Neural cell (in vitro differentiated cells): ENCODE data around the gene CHRNA4. TPM values are rescaled to one million over a fixed set of nuclear protein-coding genes. Genes with fewer than 3 reads are reported as not detected.

Source experiments
- H2AFZ ChIP-seq: fragments of 200-600, 300-800 bp; sonication (generic), shearing (Covaris generic); 2 replicates; pipeline ENCODE4 v1.6.0; 2014; ENCODE audit warnings: low read depth, mild to moderate bottlenecking, antibody characterized with exemption, low read length, moderate library complexity
- H3F3A ChIP-seq: fragments of 200-600 bp; shearing (Covaris generic); 2 replicates; pipeline ENCODE4 v1.6.1; 2016; ENCODE audit warnings: mild to moderate bottlenecking, moderate library complexity, mixed read lengths, antibody characterized with exemption, low read length; ENCODE audit not compliant: insufficient read depth, poor library complexity, severe bottlenecking
- H3K27ac ChIP-seq: fragments of 200-600, 300-800 bp; sonication (generic), shearing (Covaris generic); 2 replicates; pipeline ENCODE4 v1.5.1; 2014; ENCODE audit warnings: mild to moderate bottlenecking, low read length, moderate library complexity
- H3K27me3 ChIP-seq: fragments of 300-800, 200-600 bp; sonication (generic), shearing (Covaris generic); 2 replicates; pipeline ENCODE4 v1.6.0; 2014; ENCODE audit warnings: mild to moderate bottlenecking, low read depth, low read length, moderate library complexity; ENCODE audit not compliant: insufficient read depth
- H3K36me3 ChIP-seq: fragments of 300-800, 200-600 bp; sonication (generic), shearing (Covaris generic); 2 replicates; pipeline ENCODE4 v1.5.1; 2014; ENCODE audit warnings: mild to moderate bottlenecking, antibody characterized with exemption, low read length, moderate library complexity; ENCODE audit not compliant: insufficient read depth
- H3K4me2 ChIP-seq: fragments of 300-800, 200-600 bp; sonication (generic), shearing (Covaris generic); 2 replicates; pipeline ENCODE4 v1.6.0; 2014; ENCODE audit warnings: mild to moderate bottlenecking, low read length
- H3K4me3 ChIP-seq: fragments of 300-800, 200-600 bp; sonication (generic), shearing (Covaris generic); 2 replicates; pipeline ENCODE4 v1.5.1; 2014; ENCODE audit warnings: mild to moderate bottlenecking, low read length, moderate library complexity
- H3K79me2 ChIP-seq: fragments of 200-600 bp; shearing (Covaris generic); replicated peaks from 2 replicates; pipeline ENCODE4 v1.6.0; 2014; ENCODE audit warnings: mild to moderate bottlenecking, low read length, moderate library complexity; ENCODE audit not compliant: insufficient read depth
- H3K9ac ChIP-seq: fragments of 300-800, 200-600 bp; sonication (generic), shearing (Covaris generic); 2 replicates; pipeline ENCODE4 v1.6.1; 2016; ENCODE audit warnings: mild to moderate bottlenecking, low read length, mixed read lengths
- H3K9me2 ChIP-seq: fragments of 200-600 bp; shearing (Covaris generic); 2 replicates; pipeline ENCODE4 v1.6.1; 2016; ENCODE audit warnings: mild to moderate bottlenecking, low read length, mixed read lengths; ENCODE audit not compliant: insufficient read depth
- H3K9me3 ChIP-seq: fragments of 200-600, 300-800 bp; sonication (generic), shearing (Covaris generic); 2 replicates; pipeline ENCODE4 v1.6.1; 2016; ENCODE audit warnings: mild to moderate bottlenecking, mixed run types, low read length, moderate library complexity, mixed read lengths
- H4K20me1 ChIP-seq: fragments of 200-600 bp; shearing (Covaris generic); 2 replicates; pipeline ENCODE4 v1.6.1; 2016; ENCODE audit warnings: mild to moderate bottlenecking, mixed run types; ENCODE audit not compliant: insufficient read depth
- EP300 ChIP-seq: fragments of 450-650 bp; conservative IDR thresholded peaks from 2 replicates; pipeline ENCODE4 v1.6.1; 2014; ENCODE audit warnings: antibody characterized with exemption, mild to moderate bottlenecking, moderate library complexity; ENCODE audit not compliant: poor library complexity, severe bottlenecking
- EZH2 ChIP-seq: fragments of 200-600, 300-800 bp; shearing (Covaris generic), sonication (generic); IDR thresholded peaks from 2 replicates; pipeline ENCODE4 v1.6.1; 2014; ENCODE audit warnings: antibody characterized with exemption, low read length, borderline replicate concordance, mild to moderate bottlenecking; ENCODE audit not compliant: insufficient read depth, poor library complexity, severe bottlenecking
- MXI1 ChIP-seq: fragments of 450-650 bp; conservative IDR thresholded peaks from 2 replicates; pipeline ENCODE4 v1.6.1; 2014; ENCODE audit warnings: antibody characterized with exemption, mild to moderate bottlenecking; ENCODE audit not compliant: poor library complexity, severe bottlenecking
- POLR2AphosphoS5 ChIP-seq: IDR thresholded peaks from 2 replicates; pipeline ENCODE4 v1.6.1; 2012
- RAD21 ChIP-seq: fragments of 450-650 bp; conservative IDR thresholded peaks from 2 replicates; pipeline ENCODE4 v1.6.1; 2014; ENCODE audit warnings: antibody characterized with exemption, mild to moderate bottlenecking, moderate library complexity
- REST ChIP-seq: IDR thresholded peaks from 2 replicates; pipeline ENCODE4 v1.6.1; 2012; ENCODE audit warnings: borderline replicate concordance
- SMC3 ChIP-seq: fragments of 450-650 bp; conservative IDR thresholded peaks from 2 replicates; pipeline ENCODE4 v1.6.1; 2014; ENCODE audit warnings: antibody characterized with exemption, mild to moderate bottlenecking, moderate library complexity; ENCODE audit not compliant: poor library complexity
- TAF1 ChIP-seq: IDR thresholded peaks from 2 replicates; pipeline ENCODE4 v1.6.1; 2012; ENCODE audit warnings: low read depth
- polyA plus RNA-seq: library from polyadenylated mRNA; depleted of rRNA; stranded (reverse); fragments of >200 nt; gene quantifications from 2 replicates; pipeline ENCODE4 v1.2.3, GENCODE V29; 2014
- TF ChIP-seq, protein P1 (sequence below): fragments of 450-650 bp; IDR thresholded peaks from 2 replicates; pipeline ENCODE4 v1.5.1; 2014; ENCODE audit warnings: antibody characterized with exemption, mild to moderate bottlenecking, moderate library complexity; ENCODE audit not compliant: poor library complexity, severe bottlenecking

Gene CHRNA4
- polyA plus RNA-seq, 1 donor from 2014 or later = 6.8 TPM

- H3K79me2 ChIP-seq = no peaks in the 10 kb centered on the region
- no peak overlapping the region for H3K4me2 ChIP-seq
- no peak overlapping the region for H3K4me3 ChIP-seq
- H3K9me3 ChIP-seq = no peaks in the 10 kb centered on the region
- no peak overlapping the region for H3K27ac ChIP-seq
- no peaks in the 10 kb centered on the region for H4K20me1 ChIP-seq
- no peaks in the 10 kb centered on the region for H3K36me3 ChIP-seq
- TF ChIP-seq POLR2AphosphoS5 (no peak), REST (no peak), RAD21 (no peak)
- no peak overlapping the region for H2AFZ ChIP-seq
- H3F3A ChIP-seq = no peaks in the 10 kb centered on the region
- H3K9me2 ChIP-seq = no peaks in the 10 kb centered on the region
- no peaks in the 10 kb centered on the region for H3K27me3 ChIP-seq
- no peak overlapping the region for H3K9ac ChIP-seq
Observed at GRCh38 chr20:63321148-63321831, 39.9 kb downstream of the CHRNA4 start.

GRCh38 chr20:63320616-63321147, 40.5 kb downstream of the CHRNA4 start:
- no peak overlapping the region for H3K4me2 ChIP-seq
- no peaks in the 10 kb centered on the region for H3K27me3 ChIP-seq
- no peak overlapping the region for H3K27ac ChIP-seq
- no peak overlapping the region for H2AFZ ChIP-seq
- no peak overlapping the region for H3K4me3 ChIP-seq
- H3K9ac ChIP-seq = no peak overlapping the region
- TF ChIP-seq REST (no peak), MXI1 (no peak), TAF1 (no peak), RAD21 (no peak), EZH2 (no peak), EP300 (no peak), SMC3 (no peak), POLR2AphosphoS5 (no peak)
- TF ChIP-seq, protein P1, sequence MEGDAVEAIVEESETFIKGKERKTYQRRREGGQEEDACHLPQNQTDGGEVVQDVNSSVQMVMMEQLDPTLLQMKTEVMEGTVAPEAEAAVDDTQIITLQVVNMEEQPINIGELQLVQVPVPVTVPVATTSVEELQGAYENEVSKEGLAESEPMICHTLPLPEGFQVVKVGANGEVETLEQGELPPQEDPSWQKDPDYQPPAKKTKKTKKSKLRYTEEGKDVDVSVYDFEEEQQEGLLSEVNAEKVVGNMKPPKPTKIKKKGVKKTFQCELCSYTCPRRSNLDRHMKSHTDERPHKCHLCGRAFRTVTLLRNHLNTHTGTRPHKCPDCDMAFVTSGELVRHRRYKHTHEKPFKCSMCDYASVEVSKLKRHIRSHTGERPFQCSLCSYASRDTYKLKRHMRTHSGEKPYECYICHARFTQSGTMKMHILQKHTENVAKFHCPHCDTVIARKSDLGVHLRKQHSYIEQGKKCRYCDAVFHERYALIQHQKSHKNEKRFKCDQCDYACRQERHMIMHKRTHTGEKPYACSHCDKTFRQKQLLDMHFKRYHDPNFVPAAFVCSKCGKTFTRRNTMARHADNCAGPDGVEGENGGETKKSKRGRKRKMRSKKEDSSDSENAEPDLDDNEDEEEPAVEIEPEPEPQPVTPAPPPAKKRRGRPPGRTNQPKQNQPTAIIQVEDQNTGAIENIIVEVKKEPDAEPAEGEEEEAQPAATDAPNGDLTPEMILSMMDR = no peak
- H3K9me2 ChIP-seq = no peaks in the 10 kb centered on the region
- H3K36me3 ChIP-seq = no peaks in the 10 kb centered on the region
- no peaks in the 10 kb centered on the region for H4K20me1 ChIP-seq
- H3K79me2 ChIP-seq = no peaks in the 10 kb centered on the region
- no peaks in the 10 kb centered on the region for H3F3A ChIP-seq
- H3K9me3 ChIP-seq = no peaks in the 10 kb centered on the region
